T-helper 2 cell treated with Interferon-gamma antibody and Interleukin-4, amounts not matched to agents 100 ng/mL and 5 ng/mL, for 36 hours (primary cell): Measurements from ENCODE around the gene TOPBP1. TPM values are rescaled to one million over a fixed set of nuclear protein-coding genes. Genes with fewer than 3 reads are reported as not detected.
"Not testable (repeated sequence)": the region's sequence is repeated elsewhere in the genome, so short reads cannot be mapped to it uniquely, and the experiment has no call there.

ENCODE experiments used
- intact Hi-C: fragments of 100-400 bp; cut with micrococcal nuclease; formaldehyde crosslinking; loops from one replicate; pipeline ENCODE4 v1.15.1; 2023
- total RNA-seq: library from RNA; stranded (reverse); gene quantifications from 2 replicates; pipeline ENCODE4 v1.2.3, GENCODE V29; 2022

The TOPBP1 gene
- total RNA-seq, 1 donor from 2014 or later: 88.4 TPM

DNA sequence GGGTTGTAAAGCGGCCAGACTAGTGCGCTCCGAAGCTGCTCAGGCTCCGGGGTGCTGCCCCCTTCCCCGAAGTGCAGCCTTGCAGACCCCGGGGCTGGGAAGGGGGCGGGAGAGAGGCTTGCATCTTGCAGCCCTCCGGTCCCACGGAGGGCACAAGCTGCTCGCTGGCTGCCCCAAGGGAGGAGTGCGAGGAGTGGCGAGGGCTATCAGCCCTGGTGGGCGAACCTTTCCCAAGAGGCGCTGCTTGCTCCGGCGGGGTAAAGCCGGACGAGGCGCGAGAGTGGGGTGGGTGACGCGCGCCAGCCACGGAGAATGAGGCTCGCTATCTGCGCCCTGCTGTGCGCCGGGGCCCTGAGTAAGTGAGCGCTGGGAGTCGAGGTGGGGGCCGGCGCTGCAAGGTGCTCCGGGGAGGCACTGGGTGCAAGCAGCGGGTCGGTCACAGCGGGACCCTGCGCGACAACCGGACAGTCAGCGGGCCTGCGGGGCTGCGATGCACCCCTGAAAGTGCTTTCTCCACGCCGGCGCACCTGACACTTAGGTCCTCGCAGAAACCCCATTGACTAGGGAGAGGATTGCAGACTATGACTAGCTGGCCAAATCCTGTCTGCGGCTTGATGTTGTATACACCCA lies 12.7 kb upstream of the TOPBP1 start:
- intact Hi-C loops: no loop called here

DNA sequence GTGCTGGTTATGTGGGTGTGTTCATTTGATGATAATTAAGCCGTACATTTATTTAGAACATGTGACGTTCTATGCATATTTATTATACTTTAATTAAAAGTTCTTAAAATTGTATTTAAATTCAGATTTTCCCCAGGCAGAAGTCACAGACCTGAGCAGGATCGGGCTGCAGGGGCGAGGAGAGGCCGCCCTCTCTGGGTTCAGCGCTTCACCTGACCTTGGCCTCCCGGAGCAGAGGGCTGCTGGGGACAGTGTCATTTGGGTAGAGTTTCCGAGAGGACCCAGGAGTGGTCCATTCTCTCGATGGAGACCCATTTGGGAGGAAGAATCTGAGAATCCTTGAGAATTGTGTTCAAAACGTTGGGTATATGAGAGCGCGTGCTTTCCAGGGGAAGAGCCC lies 12.0 kb upstream of the TOPBP1 start:
- intact Hi-C loops: no loop called here

DNA sequence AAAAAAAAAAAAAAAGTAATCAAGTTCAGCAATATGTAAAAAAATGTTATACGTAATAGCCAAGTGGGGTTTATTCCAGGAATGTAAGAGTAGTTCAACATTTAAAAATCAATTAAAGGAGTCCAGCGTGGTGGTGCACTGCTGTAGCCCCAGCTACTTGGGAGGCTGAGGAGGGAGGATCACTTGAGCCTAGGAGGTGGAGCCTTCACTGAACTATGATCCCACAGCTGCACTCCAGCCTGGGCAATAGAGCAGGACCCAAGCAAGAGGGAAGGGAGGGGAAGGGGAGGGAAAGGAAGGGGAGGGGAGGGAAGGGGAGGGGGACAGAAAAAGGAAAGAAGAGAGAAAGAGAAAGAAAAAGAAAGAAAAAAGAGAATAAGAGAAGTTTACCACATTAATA lies 10.7 kb upstream of the TOPBP1 start:
- intact Hi-C loops: no loop called here

DNA sequence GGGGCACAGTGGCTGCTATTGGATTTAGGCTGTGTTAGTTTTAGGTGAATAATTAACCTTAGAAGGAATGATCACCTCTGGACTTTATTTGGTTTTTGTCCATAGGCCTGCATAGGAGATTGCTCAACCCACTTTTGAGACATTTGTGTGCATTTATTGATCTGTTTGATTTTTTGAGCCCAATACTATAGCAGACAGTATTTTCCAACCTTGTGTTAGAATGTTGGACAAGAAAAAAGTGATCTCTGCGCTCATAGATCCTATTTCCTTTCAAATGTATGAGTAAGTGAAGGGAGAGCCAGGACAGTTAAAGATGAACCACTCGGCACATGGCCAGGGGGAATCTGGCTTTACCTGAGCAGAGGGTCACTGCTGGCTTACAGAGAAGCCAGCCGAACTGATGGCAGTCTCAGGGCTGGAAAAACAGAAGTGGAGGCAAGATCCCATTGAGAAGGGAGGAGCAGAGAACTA lies 8.8 kb upstream of the TOPBP1 start:
- intact Hi-C loops: no loop called here

DNA sequence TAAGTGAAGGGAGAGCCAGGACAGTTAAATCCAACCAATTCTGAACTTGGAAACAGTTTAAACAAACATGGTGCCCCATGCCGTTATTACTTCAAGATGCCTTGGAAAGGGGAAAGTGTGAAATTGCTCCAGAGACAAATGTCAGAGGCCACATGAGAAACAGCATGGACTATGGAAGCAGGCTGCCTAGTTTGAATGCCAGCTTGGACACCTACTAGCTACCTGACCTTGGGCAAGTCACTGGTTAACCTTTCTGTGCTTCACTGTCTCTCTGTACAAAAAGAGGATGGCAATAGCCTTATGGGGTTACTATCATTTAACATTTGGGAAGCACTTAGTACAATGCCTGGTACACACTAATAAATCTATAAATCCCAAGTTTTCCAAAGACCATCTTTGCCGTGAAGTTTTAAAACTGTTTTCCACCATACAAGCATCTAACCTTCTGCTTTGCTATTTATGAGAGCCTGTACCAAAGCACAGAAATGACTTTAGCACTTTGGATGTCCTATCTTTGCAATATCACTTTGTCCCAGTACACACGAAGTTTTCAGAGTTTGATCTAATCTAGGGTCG lies 8.3 kb upstream of the TOPBP1 start:
- intact Hi-C loops: no loop called here

DNA sequence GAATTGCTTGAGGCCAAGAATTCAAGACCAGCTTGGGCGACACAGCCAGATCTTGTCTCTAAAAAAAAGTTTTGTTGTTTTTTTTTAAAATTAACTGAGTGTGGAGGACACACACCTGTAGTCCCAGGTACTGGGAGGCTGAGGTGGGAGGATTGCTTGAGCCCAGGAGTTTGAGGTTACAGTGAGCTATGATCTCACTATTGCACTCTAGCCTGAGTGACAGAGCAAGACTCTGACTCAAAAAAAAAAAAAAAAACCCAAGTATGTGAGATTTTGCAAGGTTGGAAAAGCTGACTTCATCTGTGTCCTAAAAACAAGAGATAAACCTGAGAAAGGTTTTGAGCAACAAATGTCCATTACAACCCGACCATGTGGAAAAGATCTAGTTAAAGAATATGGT lies 5.4 kb upstream of the TOPBP1 start:
- intact Hi-C loops: no loop called here

DNA sequence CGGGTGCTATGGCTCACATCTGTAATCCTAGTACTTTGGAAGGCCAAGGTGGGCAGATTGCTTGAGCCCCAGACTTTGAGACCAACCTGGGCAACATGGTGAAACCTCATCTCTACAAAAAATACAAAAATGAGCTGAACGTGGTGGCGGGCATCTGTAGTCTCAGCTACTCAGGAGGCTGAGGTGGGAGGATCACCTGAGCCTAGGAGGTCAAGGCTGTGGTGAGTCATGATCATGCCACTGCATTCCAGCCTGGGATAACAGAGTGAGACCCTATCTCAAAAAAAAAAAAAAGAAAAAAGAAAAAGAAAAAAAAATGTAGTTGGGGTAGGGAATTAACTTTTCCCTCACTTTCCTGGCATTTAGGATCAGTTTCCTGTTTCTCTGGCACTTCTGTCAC lies 3.4 kb upstream of the TOPBP1 start:
- intact Hi-C loops: not testable (repeated sequence)

DNA sequence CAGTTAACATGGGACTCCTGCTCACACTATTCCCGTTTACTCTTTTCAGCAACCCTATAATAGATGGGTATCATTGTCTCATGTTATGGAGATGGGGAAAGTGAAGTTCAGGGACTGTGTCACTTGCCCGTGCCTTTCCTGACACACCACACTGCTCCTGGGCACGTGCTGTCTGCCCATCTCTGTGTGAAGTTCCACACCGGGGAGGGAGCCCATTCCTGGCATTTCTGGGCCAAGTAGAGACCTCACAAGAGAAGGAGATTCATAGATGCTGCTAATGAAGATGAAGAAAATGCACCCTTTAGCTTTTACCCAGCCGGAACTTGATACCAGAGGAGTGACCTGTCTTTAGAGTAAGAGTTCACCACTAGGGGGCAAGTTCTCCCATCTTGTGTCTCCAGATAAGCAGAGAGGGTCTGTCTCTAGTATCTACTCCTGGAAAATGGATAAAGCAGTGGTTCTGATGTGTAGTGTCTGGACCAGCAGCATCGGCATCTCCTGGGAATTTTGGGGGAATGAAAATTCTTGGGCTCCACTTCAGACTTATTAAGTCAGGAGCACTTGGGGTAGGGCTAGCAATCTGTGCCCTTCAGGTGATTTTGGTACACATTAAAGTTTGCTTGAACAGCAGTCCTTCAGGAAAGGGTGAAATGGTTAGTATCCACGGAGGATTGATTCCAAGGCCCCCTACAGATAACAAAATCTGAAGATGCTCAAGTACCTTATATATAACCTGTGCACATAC lies 2.0 kb upstream of the TOPBP1 start:
- intact Hi-C loops: loop anchor here (1.0 to 5.0 kb wide), 5 partner anchors 156 to 1247 kb away; partner anchors contain the start of genes ANAPC13 and DNAJC13

DNA sequence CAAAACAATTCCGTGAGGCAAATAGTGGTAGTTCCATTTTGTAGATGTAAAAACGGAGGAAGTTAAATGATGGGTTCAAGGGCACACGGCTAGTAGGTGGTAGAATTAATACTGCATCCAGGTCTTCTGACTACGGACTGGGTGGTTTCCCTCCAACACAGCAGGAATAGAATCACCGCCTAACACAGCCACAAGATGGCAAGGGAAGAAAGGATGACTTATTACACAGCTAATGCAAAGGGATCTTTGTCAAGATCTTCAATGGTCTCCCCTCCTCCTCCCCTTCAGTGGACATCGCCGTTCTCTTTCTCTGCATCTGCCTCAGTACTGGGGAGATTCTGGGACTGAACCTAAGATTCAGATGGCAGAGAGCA lies 524 bp upstream of the TOPBP1 start:
- intact Hi-C loops: loop anchor here (1.0 to 5.0 kb wide), 6 partner anchors 143 to 1245 kb away; partner anchors contain the start of genes ANAPC13, DNAJC13, NPHP3 and SRPRB

DNA sequence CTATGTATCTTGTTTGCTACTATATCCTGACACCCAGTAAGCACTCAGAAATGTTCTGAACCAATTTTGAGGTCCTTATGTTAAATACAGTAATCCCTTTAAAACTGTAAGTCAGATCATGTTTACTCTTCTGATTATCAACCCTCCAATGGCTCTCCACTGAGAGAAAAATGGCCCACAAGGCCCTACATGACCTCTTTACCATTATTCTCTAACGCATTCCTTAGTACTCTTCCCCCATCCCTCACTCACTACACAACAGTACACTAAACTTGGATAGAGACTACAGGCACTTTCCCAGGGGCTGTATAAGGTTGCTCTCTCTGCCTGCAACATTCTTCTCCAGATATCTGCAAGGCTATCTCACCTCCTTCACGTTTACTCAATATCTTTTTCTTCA lies 1.9 kb downstream of the TOPBP1 start:
- intact Hi-C loops: loop anchor here (2.0 to 5.0 kb wide), 3 partner anchors 153 to 218 kb away; no protein-coding TSS in a partner anchor

DNA sequence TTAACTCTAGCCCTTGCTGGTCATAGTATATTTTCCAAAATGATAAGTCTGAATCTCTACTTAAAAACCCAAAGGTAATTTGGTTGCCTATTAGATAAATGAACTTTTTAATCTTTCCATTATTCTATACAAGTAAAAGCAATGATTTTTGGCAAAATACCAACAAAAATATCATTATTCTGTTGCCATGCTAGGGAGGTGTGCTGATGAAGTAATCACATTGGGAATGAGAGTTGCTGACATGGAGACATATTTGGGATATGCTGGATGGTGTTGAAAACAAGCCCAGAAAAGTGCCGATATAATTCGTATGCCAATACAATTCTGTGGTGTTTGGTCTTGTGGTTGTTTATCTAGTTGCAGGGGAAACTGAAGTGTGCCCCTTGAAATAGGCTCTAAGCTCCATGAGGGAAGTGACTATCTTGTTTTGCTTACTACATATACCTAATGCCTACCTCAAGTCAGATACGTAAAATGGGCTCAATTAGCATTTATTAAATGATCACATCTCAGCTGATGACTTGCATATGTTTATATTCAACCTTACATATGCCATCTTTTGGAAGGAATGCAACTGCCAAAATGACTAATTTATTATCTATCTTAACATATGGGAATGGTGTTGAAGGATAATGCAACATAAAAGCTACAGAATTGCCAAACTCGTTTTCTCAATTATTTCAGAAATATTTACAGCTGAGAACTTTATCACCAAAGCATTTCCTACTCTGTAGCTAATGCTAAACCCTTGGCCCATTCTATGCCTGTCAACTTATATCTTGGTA lies 5.8 kb downstream of the TOPBP1 start:
- intact Hi-C loops: no loop called here

DNA sequence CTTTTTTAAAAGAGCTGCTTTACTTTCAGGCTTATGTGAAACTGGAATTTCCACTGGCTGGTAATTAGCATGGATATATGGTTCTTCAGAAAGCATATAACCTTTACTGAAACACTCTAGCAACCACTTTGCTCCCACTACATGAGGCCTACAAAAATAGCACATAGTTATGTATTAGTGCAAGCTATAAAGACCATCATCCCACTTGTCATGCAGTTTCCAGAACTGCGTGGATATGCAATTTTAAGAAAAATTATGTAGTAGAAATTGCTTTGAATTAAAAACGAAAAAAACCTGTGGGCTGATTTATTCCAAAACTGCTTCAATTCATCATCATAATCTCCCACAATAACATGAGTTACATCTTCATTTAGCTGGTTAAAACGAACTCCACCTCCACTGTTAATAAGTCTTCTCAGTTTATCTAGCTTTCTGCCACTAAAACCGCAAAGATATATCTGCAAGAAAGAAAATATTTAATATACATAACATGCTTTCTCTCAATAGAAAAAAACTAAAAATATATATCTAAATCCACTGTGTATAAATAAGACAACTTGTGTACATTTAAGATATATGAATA lies 12.2 kb downstream of the TOPBP1 start:
- intact Hi-C loops: loop anchor here (5.0 kb wide), 1 partner anchor 1232 kb away; the partner anchor contains the start of gene DNAJC13

DNA sequence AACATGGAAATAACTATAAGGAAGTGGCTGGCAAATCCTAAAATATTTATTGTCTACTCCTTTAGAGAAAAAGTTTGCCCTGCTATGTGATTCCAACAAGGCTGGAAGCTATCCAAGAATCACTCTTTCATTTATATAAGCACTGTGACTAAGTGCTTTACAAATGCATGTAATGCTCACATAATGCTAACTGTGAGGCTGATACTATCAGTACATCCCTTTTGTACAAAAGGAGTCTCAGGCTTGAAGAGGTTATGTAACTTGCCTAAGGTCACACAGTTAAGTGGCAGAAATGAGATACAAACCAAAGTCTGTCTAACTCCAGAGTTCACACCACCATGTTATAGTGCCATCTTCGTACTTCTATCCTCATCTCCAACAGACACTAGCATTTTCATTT lies 17.0 kb downstream of the TOPBP1 start:
- intact Hi-C loops: loop anchor here (5.0 kb wide), 1 partner anchor 1227 kb away; the partner anchor contains the start of gene DNAJC13

DNA sequence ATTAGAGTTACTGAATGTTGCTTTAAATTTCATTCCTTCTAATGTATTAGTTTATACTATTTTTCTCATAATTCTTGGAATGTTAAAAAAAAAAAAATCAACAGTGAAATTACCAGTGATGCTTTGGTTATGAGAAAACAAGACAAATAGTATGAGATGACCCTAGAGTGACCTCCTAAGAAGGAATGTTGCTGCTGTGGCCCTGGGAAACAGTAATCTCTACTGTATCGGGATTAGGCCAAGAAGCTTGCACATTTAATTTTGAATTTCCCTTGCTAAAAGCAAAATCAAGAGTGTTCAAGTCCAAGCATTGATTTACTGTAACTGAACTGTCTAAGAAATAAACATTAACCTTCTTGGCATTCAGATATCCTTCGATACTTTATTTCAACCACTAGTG lies 18.1 kb downstream of the TOPBP1 start:
- intact Hi-C loops: no loop called here

DNA sequence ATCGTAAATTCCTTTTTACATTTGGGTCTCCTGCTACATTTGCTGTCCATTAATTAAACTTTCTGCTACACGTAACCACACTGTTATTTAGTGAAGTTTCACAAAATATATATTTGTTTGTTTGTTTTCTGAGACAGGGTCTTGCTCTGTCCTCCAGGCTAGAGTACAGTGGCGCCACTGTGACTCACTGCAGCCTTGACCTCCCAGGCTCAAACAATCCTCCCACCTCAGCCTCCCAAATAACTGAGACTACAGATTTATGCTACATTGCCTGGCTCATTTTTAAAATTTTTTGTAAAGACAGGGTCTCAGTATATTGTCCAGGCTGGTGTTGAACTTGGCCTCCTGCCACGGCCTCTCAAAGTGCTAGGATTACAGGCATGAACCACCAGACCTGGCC lies 20.5 kb downstream of the TOPBP1 start:
- intact Hi-C loops: no loop called here

DNA sequence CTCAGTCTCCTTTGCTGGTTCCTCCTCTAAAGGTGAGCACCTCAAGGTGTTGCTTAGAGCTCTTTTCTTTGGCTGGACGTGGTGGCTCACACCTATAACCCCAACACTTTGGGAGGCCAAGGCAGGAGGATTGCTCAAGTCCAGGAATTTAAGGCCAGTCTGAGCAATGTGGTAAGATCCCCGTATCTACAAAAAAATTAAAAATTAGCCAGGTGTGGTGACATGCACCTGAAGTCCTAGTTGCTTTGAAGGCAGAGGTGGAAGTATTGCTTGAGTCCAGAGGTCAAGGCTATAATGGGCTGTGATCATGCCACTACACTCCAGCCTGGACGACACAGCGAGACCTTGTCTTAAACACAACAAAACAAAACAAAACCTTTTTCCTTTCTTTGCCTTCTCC lies 28.3 kb downstream of the TOPBP1 start:
- intact Hi-C loops: no loop called here

DNA sequence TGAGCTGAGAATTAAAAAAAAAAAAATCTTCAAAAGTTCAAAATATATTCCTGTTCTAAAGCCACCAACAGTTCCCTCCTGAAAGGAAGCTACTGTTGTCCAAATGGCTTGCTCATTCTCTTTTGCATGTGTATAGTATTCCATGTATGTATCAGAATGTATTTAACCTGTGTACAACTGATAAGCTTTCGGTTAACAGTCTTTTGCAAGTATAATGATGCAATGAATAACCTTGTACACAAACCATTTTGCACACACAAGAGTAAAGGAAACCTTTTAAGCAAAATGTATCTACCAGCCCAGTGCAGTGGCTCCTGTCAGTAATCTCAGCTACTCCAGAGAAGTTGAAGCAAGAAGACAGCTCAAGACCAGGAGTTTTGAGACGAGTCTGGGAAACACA lies 32.6 kb downstream of the TOPBP1 start:
- intact Hi-C loops: no loop called here

DNA sequence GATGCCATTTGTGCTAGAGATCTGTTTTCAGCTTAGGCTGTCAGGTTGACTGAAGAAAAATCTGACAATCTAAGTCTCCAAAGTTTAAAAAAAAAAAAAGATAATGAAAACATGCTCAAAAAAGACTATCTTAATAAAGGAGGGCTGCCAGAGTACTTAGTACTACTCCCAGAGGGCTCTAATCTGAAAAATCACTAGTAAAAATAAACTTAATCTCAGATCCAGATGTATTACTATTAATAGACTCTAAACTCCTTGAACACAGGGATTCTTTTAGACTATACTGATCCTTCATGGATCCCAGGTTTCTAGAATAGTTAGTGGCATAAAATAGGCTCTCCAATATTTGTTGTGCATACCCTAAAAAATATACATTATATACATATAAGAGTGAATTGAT lies 34.0 kb downstream of the TOPBP1 start:
- intact Hi-C loops: no loop called here

DNA sequence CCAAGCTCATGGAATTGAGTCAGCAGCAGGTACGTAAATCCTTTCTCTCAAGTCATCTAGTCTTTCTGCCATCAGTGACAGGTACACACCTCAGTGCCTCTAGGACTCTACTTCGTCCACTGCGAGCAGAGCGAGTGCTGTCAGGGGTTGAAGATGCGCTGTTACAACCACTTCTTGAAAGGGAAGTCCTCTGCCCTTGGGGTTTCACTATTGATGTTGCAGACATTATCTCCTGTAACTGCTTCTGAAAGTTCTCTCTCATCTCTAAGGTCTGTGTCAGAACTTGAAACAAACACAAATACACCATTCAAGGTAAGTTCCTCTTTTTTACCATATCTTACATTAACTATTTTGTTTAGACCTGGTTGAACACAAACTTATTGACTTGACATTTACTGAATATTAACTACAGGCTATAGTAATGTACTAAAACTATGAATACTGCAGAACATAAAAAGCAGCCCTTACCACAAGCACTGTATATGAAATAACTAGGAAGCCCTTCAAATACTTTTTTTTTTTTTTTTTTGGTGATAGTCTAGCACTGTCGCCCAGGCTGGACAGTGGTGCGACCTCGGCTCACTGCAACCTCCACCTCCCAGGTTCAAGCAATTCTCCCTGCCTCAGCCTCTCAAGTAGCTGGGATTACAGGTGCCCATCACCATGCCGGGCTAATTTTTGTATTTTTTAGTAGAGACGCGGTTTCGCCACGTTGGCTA lies 41.5 kb downstream of the TOPBP1 start:
- intact Hi-C loops: no loop called here

DNA sequence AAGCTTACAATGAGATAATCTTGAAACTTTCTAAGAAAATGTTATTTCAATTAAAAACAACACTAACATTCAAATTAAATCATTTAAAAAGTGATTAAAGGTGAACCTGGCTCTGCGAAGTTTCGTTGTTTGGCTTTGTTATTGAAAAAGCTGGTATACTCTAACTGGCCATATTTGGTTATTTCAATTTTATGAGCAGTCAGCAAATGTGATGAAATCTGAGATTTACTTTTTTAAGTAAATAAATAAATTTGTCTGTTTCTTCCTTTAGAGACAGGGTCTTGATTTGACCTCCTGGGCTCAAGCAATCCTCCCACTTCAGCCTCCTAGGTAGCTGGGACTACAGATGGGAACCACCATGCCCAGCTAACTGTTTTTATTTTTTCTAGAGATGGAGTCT lies 50.2 kb downstream of the TOPBP1 start:
- intact Hi-C loops: no loop called here

DNA sequence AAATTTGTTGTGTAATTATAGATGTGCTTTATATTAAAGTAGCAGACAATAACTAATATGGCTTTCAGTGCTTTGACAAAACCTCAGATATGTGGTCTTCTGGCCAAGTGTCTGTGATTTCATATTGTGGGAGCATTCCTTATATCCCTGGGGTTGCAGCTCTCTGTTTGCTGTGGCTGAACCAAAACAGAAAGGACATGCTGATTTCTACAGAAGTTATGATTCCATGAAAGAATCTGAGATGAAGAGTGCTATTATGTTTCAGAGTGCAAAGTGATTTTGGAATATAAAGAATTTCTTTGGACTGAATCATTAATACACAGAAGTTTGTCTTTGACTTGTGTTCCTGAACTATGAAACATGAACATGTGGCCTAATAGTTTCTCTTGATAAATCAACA lies 51.7 kb downstream of the TOPBP1 start:
- intact Hi-C loops: no loop called here
